HepG2 (cell line): ENCODE data around the gene GCLM. TPM values are rescaled to one million over a fixed set of nuclear protein-coding genes. Genes with fewer than 3 reads are reported as not detected.
A peak's percentile ranks its signal among the peaks of the same experiment; 100 is the strongest.

Source experiments
- AHR ChIP-seq: IDR thresholded peaks from 2 replicates; pipeline ENCODE4 v1.6.1; 2018; ENCODE audit warnings: missing genetic modification reagents, missing compliant biosample characterization
- CBFB ChIP-seq: sonication (generic); formaldehyde crosslinking; IDR thresholded peaks from 2 replicates; pipeline ENCODE4 v1.4.0; 2020; ENCODE audit warnings: missing genetic modification reagents
- ESRRA ChIP-seq: sonication (generic); formaldehyde crosslinking; IDR thresholded peaks from 2 replicates; pipeline ENCODE4 v1.5.1; 2020; ENCODE audit warnings: mild to moderate bottlenecking, low read depth, missing genetic modification reagents
- FOXO1 ChIP-seq: sonication (generic); formaldehyde crosslinking; IDR thresholded peaks from 2 replicates; pipeline ENCODE4 v1.4.0; 2020; ENCODE audit warnings: missing genetic modification reagents
- HDAC1 ChIP-seq: sonication (generic); formaldehyde crosslinking; IDR thresholded peaks from 2 replicates; pipeline ENCODE4 v1.5.1; 2020; ENCODE audit warnings: mild to moderate bottlenecking, missing genetic modification reagents
- HNF1A ChIP-seq, 2 experiments: sonication (generic) in 1 of 2; formaldehyde crosslinking in 1 of 2; IDR thresholded peaks; 2 replicates each; pipeline versions ENCODE4 v1.4.0 to v1.6.1; 2016 to 2020; ENCODE audit warnings: borderline replicate concordance in 1 of 2, low read depth in 1 of 2, mild to moderate bottlenecking in 1 of 2, missing genetic modification reagents in 1 of 2
- KMT2B ChIP-seq: IDR thresholded peaks from 2 replicates; pipeline ENCODE4 v1.6.1; 2016; ENCODE audit warnings: missing genetic modification reagents, missing compliant biosample characterization
- LCORL ChIP-seq, 2 experiments: fragments of 450-650 bp in 1 of 2; sonication (generic) in 1 of 2; formaldehyde crosslinking in 1 of 2; IDR thresholded peaks; 2 replicates each; pipeline versions ENCODE4 v1.5.0 to v1.6.1; 2017 to 2020; ENCODE audit warnings: antibody characterized with exemption in 1 of 2, missing genetic modification reagents in 1 of 2
- NR0B2 ChIP-seq: sonication (generic); formaldehyde crosslinking; IDR thresholded peaks from 2 replicates; pipeline ENCODE4 v1.4.0; 2020; ENCODE audit warnings: mild to moderate bottlenecking, missing genetic modification reagents
- POGZ ChIP-seq: sonication (generic); formaldehyde crosslinking; IDR thresholded peaks from 2 replicates; pipeline ENCODE4 v1.4.0; 2020; ENCODE audit warnings: mild to moderate bottlenecking, missing genetic modification reagents
- SPEN ChIP-seq: sonication (generic); formaldehyde crosslinking; IDR thresholded peaks from 2 replicates; pipeline ENCODE4 v1.5.1; 2020; ENCODE audit warnings: low read depth, mild to moderate bottlenecking, missing genetic modification reagents
- THRA ChIP-seq: sonication (generic); formaldehyde crosslinking; IDR thresholded peaks from 2 replicates; pipeline ENCODE4 v1.4.0; 2020; ENCODE audit warnings: missing genetic modification reagents, borderline replicate concordance
- ZBTB8A ChIP-seq: sonication (generic); formaldehyde crosslinking; IDR thresholded peaks from 2 replicates; pipeline ENCODE4 v1.4.0; 2020; ENCODE audit warnings: mild to moderate bottlenecking, low read depth, missing genetic modification reagents, borderline replicate concordance
- ZNF317 ChIP-seq: sonication (generic); formaldehyde crosslinking; IDR thresholded peaks from 2 replicates; pipeline ENCODE4 v1.5.0; 2020; ENCODE audit warnings: mild to moderate bottlenecking, missing genetic modification reagents
- ZNF335 ChIP-seq: sonication (generic); formaldehyde crosslinking; IDR thresholded peaks from 2 replicates; pipeline ENCODE4 v1.4.0; 2020; ENCODE audit warnings: missing genetic modification reagents
- ZNF574 ChIP-seq: sonication (generic); formaldehyde crosslinking; IDR thresholded peaks from 2 replicates; pipeline ENCODE4 v1.4.0; 2020; ENCODE audit warnings: missing genetic modification reagents
- ZNF724P ChIP-seq: sonication (generic); formaldehyde crosslinking; IDR thresholded peaks from 2 replicates; pipeline ENCODE4 v1.8.0; 2022; ENCODE audit warnings: missing genetic modification reagents, borderline replicate concordance
- polyA plus RNA-seq, 8 experiments: library from polyadenylated mRNA; depleted of rRNA in 3 of 8; stranded (reverse) in 7 of 8; unstranded in 1 of 8; fragments of >200 nt; fragmentation: Illumina TruSeq in 4 of 8; extraction: Trizol in 4 of 8; gene quantifications; 2 replicates each; pipeline versions ENCODE4 v1.2.1 to v1.2.3, GENCODE V29; 2011 to 2016; ENCODE audit warnings: low read depth in 4 of 8, missing spikeins in 1 of 8, mixed read lengths in 1 of 8; ENCODE audit not compliant: insufficient read depth in 1 of 8
- total RNA-seq, 5 experiments: library from RNA; depleted of rRNA; stranded (reverse); fragments of >200 nt; fragmentation: Illumina TruSeq; extraction: Trizol; gene quantifications; 2 replicates each; pipeline ENCODE4 v1.2.3, GENCODE V29; 2016; ENCODE audit warnings: low read depth in 1 of 5

Gene GCLM
- total and polyA plus RNA-seq, 2 of the 13 experiments (the other 11 are each of a cell fraction or from before 2014, with no cell fraction given), result 8.7 to 29.9 TPM

GRCh38 chr1:93909146-93910050 is at the start of gene GCLM (continued):
- TF ChIP-seq HNF1A (IDR thresholded peaks at IDR 0.05; ENCODE audit: low read depth) (no peak), HNF1A (CRISPR knock-in tag; IDR thresholded peaks at IDR 0.05; ENCODE audit: borderline replicate concordance) (0 out of 2 replicates have a peak, but pooled peaks have one; percentile 13), ZNF574 (CRISPR knock-in tag) (peak; percentile 90), POGZ (CRISPR knock-in tag) (peak; percentile 82), FOXO1 (CRISPR knock-in tag) (peak; percentile 14; the same call in 1 of the 2 replicates), AHR (CRISPR knock-in tag) (no peak), ZNF724P (CRISPR knock-in tag) (no peak; the same call in 1 of the 2 replicates), ZNF317 (CRISPR knock-in tag) (peak; percentile 21; the same call in 1 of the 2 replicates), LCORL (IDR thresholded peaks at IDR 0.05) (no peak), LCORL (CRISPR knock-in tag; IDR thresholded peaks at IDR 0.05) (peak; percentile 35; the same call in 1 of the 2 replicates), HDAC1 (peak; percentile 80), SPEN (CRISPR knock-in tag) (peak; percentile 56; the same call in 1 of the 2 replicates), THRA (CRISPR knock-in tag) (no peak), ZBTB8A (no peak), CBFB (CRISPR knock-in tag) (peak; percentile 67), ESRRA (CRISPR knock-in tag) (peak; percentile 52; the same call in 1 of the 2 replicates), NR0B2 (CRISPR knock-in tag) (0 out of 2 replicates have a peak, but pooled peaks have one; percentile 15), ZNF335 (CRISPR knock-in tag) (no peak), KMT2B (CRISPR knock-in tag) (0 out of 2 replicates have a peak, but pooled peaks have one; percentile 55)
